Right atrium auricular region (tissue), 2 donors: ENCODE measurements around the gene PLCB4. TPM values are rescaled to one million over a fixed set of nuclear protein-coding genes. Genes with fewer than 3 reads are reported as not detected.

Experiments used
- DNase-seq: peaks from one replicate; pipeline ENCODE4 v3.0.0-alpha.2; 2019; ENCODE audit warnings: low spot score
- H3K27ac ChIP-seq, 2 donors: fragments of 200-600 bp; sonication (generic); 1 replicate in 1 of 2; 2 replicates in 1 of 2; pipeline ENCODE4 v1.5.1; 2016 to 2019
- H3K27me3 ChIP-seq, 2 donors: fragments of 200-600 bp; sonication (generic); one replicate each; pipeline versions ENCODE4 v1.5.1 to v1.6.0; 2017 to 2019
- H3K36me3 ChIP-seq: fragments of 200-600 bp; sonication (generic); one replicate; pipeline ENCODE4 v1.5.1; 2016
- H3K4me1 ChIP-seq, 2 donors: fragments of 200-600 bp; sonication (generic); one replicate each; pipeline versions ENCODE4 v1.5.1 to v1.6.0; 2017 to 2019
- H3K4me3 ChIP-seq, 2 donors: fragments of 200-600 bp; sonication (generic); 1 replicate in 1 of 2; 2 replicates in 1 of 2; pipeline ENCODE4 v1.5.1; 2017 to 2019; ENCODE audit warnings: mild to moderate bottlenecking in 1 of 2, moderate library complexity in 1 of 2
- H3K9me3 ChIP-seq, 2 donors: fragments of 200-600 bp; sonication (generic); one replicate each; pipeline ENCODE4 v1.5.1; 2019
- total RNA-seq, 2 donors: library from RNA; depleted of rRNA; stranded (reverse); fragments of >200 nt; gene quantifications; one replicate each; pipeline ENCODE4 v1.1.0, GENCODE V29; 2016
- TF ChIP-seq, protein P1 (sequence below), 2 donors: fragments of 200-600 bp; sonication (generic); IDR thresholded peaks; one replicate each; pipeline ENCODE4 v1.5.1; 2019; ENCODE audit warnings: antibody characterized with exemption in 2 of 2

PLCB4 gene
- total RNA-seq, 2 donors from 2014 or later, result 14.3 to 32.4 TPM

DNA sequence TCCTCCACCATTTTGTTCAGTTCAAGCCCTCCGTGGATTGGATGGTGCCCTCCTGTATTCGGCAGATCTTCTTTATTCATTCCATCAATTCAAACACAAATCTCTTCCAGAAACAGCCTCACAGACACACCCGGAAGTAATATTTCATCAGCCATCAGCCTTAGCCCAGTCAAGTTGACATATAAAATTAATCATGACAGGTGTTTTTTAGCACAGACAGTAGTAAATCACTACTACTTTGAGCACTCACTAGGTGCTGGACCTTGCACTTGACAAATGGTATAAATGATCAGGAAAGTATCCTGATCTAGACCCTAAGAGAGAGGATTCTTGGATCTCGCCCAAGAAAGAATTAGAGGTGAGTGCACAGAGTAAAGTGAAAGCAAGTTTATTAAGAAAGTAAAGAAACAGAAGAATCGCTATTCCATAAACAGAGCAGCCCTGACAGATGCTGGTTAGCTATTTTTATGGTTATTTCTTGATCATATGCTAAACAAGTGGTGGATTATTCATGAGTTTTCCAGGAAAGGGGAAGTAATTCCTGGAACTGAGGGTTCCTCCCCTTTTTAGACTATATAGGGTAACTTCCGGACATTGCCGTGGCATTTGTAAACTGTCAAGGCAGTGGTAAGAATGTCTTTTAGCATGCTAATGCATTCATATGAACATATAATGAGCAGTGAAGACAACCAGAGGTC lies 250.9 kb downstream of the PLCB4 start:
- peaks cover 0 to 27% of the 10 kb centered on the region in 2 donors for H3K4me1 ChIP-seq
- H3K27ac ChIP-seq, result no peak overlapping the region
- H3K4me3 ChIP-seq, result no peak overlapping the region
- TF ChIP-seq, protein P1, sequence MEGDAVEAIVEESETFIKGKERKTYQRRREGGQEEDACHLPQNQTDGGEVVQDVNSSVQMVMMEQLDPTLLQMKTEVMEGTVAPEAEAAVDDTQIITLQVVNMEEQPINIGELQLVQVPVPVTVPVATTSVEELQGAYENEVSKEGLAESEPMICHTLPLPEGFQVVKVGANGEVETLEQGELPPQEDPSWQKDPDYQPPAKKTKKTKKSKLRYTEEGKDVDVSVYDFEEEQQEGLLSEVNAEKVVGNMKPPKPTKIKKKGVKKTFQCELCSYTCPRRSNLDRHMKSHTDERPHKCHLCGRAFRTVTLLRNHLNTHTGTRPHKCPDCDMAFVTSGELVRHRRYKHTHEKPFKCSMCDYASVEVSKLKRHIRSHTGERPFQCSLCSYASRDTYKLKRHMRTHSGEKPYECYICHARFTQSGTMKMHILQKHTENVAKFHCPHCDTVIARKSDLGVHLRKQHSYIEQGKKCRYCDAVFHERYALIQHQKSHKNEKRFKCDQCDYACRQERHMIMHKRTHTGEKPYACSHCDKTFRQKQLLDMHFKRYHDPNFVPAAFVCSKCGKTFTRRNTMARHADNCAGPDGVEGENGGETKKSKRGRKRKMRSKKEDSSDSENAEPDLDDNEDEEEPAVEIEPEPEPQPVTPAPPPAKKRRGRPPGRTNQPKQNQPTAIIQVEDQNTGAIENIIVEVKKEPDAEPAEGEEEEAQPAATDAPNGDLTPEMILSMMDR (IDR thresholded peaks at IDR 0.05), result no peak
- no peaks in the 10 kb centered on the region for H3K9me3 ChIP-seq
- H3K27me3 ChIP-seq, result no peaks in the 10 kb centered on the region
- DNase-seq, result no peak
- H3K36me3 ChIP-seq, result no peaks in the 10 kb centered on the region

DNA sequence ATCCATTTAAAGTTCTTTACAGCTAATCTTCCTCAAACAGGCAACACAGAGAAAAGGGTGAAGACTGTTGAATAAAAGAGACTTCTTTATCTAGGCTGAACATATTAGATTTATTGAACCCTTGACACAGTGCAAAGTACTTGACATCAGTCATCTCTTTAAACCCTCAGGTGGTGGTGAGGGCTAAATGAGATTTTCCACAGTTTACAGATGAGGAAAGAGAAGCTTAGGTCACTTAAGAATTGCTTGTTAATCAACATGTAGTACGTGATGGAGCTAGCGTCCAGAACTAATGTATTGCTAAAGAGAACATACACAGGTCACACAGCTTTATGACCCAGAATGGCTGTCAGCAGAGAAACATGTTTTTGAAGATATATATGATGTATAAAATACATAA lies 252.1 kb downstream of the PLCB4 start:
- H3K27me3 ChIP-seq, result no peaks in the 10 kb centered on the region
- no peak overlapping the region for H3K4me3 ChIP-seq
- H3K27ac ChIP-seq, result no peak overlapping the region
- DNase-seq, result no peak
- H3K4me1 ChIP-seq, result peaks cover 0 to 36% of the 10 kb centered on the region in 2 donors
- H3K36me3 ChIP-seq, result no peaks in the 10 kb centered on the region
- H3K9me3 ChIP-seq, result no peaks in the 10 kb centered on the region
- TF ChIP-seq, protein P1 (IDR thresholded peaks at IDR 0.05), result no peak

DNA sequence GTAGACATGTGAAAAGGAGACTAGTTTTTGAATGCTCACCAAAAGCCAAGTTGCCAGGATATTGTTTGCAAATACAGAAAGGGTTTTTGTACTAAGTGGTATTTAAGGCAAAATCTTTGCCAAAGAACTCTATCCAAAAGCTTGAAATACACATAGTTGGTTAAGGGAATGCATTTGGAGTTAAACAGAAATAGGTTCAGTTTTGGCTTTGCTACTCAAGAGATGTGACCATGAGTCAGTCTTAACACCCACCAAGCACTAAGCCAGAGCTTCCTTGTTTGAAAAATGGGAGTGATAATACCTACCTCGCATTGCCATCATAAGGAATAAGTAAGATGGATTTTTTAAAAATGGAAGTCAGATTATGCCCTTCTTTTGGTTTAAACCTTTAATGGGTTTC lies 253.8 kb downstream of the PLCB4 start:
- H3K4me1 ChIP-seq, result peaks cover 0 to 36% of the 10 kb centered on the region in 2 donors
- TF ChIP-seq, protein P1 (IDR thresholded peaks at IDR 0.05), result no peak
- H3K4me3 ChIP-seq, result no peak overlapping the region

DNA sequence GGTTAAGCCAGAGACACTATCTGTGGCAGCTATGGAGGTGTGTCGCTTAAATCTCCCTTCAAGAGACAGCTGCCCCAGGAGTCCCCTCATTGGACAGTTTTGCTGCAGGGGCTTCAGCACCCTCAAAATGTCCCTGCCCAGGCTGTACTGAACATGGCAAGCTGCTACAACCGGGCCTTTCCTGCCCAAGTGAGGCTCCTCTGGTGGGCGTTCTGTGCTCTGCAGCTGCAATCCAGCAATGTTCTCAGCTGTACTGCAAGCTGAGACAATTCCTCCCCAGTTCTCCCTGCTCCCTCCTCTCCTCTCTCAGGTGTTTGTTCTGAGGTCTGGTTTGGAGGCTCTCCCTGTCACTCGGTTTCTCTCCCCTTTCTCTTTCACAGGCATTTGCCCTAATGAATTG lies 254.7 kb downstream of the PLCB4 start:
- Histone ChIP-seq H3K4me1 (peaks cover 0 to 42% of the 10 kb centered on the region in 2 donors), H3K9me3 (no peaks in the 10 kb centered on the region), H3K4me3 (no peak overlapping the region), H3K27ac (no peak overlapping the region), H3K36me3 (no peaks in the 10 kb centered on the region), H3K27me3 (no peaks in the 10 kb centered on the region)
- DNase-seq, result no peak
- TF ChIP-seq, protein P1 (IDR thresholded peaks at IDR 0.05), result peak; percentile 19 to 46

More for the DNA sequence above, 253.8 kb downstream of the PLCB4 start:
- DNase-seq, result no peak
- H3K9me3 ChIP-seq, result no peaks in the 10 kb centered on the region
- no peaks in the 10 kb centered on the region for H3K36me3 ChIP-seq
- no peaks in the 10 kb centered on the region for H3K27me3 ChIP-seq
- no peak overlapping the region for H3K27ac ChIP-seq

DNA sequence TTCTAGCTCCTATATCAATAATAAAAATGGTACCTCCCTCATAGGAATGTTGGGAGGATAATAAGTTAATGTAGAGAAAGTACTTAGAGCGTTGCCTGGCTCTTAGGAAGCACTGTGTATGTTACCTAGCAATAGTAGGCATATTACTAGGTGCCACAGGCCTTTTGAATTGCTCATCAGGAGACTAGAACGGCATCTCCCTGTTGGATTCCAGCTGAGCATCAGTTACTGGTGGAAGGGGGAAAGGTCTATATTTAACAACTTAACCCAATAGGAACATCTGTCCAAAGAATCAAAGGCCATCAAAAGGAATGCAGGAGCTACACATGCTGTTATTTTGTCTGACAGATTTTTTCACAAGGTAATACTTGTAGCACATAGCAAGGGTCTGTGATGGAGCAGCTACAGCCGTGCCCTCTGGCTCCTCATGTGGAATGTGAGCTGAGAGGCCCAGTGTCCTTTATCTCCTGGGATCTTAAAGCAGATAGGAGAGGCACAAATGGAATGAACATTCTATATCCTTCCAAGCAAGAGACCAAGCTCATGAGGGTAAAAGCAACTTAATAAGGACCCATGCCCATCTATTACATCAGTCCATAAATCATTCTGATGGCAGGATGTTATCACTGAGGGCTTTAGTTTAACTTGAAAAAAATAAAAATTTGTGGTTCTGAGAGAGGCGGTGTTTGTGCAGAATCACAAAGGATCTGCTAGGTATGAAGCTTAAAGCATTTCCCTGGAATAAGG lies 260.6 kb downstream of the PLCB4 start:
- Histone ChIP-seq H3K4me3 (no peak overlapping the region), H3K27me3 (no peaks in the 10 kb centered on the region), H3K4me1 (peaks cover 0 to 50% of the 10 kb centered on the region in 2 donors), H3K27ac (no peak overlapping the region), H3K9me3 (no peaks in the 10 kb centered on the region), H3K36me3 (no peaks in the 10 kb centered on the region)
- TF ChIP-seq, protein P1 (IDR thresholded peaks at IDR 0.05), result no peak
- DNase-seq, result no peak
